Stimulated activated memory B cell treated with anti-CD40 and anti-IgM and Interleukin-4, amounts not matched to agents 10 μg/mL and 1 μg/mL and 100 μg/mL, for 72 hours (primary cell): ENCODE data around the gene LEF1.

Experiments used
- ATAC-seq: fragments of 150-1000 bp; cut with Tn5 transposase; 2 replicates; pipeline ENCODE4 v1.10.0; 2021
- H3K27ac Mint-ChIP-seq: one replicate; pipeline ENCODE4 v1.8.0; 2022; ENCODE audit warnings: mild to moderate bottlenecking, mixed read lengths
- H3K27me3 Mint-ChIP-seq: one replicate; pipeline ENCODE4 v1.8.0; 2022; ENCODE audit warnings: mixed read lengths
- H3K36me3 Mint-ChIP-seq: one replicate; pipeline ENCODE4 v1.8.0; 2022; ENCODE audit warnings: mixed read lengths
- H3K4me1 Mint-ChIP-seq: one replicate; pipeline ENCODE4 v1.8.0; 2022; ENCODE audit warnings: mixed read lengths
- H3K4me3 Mint-ChIP-seq: one replicate; pipeline ENCODE4 v1.8.0; 2022; ENCODE audit warnings: mild to moderate bottlenecking, moderate library complexity, mixed read lengths
- H3K9me3 Mint-ChIP-seq: one replicate; pipeline ENCODE4 v1.8.0; 2022; ENCODE audit warnings: mixed read lengths

LEF1 gene

GRCh38 chr4:108144451-108144850, 24.3 kb downstream of the LEF1 start:
- no peak for ATAC-seq
- H3K4me1 Mint-ChIP-seq: no peaks in the 10 kb centered on the region
- H3K36me3 Mint-ChIP-seq: no peaks in the 10 kb centered on the region
- no peak overlapping the region for H3K27ac Mint-ChIP-seq
- H3K9me3 Mint-ChIP-seq: no peaks in the 10 kb centered on the region
- peaks cover 37% of the 10 kb centered on the region for H3K27me3 Mint-ChIP-seq
- no peak overlapping the region for H3K4me3 Mint-ChIP-seq

DNA sequence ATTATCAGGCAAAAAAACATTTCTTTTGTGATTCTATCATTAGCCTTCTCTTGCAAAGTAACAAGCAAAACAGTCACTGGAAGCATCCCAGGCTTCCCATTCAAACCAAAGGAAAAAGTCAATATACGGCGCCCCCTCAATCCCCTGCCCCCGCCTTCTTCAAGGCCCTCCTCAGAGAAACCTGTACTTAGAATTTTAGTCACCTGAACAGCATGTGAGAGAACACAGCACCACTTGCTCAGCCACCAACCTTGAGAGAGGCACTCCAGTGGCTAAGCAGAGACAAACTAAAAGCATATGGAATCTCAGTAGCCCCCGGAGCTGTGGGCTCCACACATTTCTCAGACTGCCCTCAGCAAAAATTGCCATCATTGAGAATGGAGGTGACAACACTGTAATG, 25.2 kb downstream of the LEF1 start:
- ATAC-seq: no peak
- H3K4me1 Mint-ChIP-seq: no peaks in the 10 kb centered on the region
- H3K9me3 Mint-ChIP-seq: no peaks in the 10 kb centered on the region
- H3K36me3 Mint-ChIP-seq: no peaks in the 10 kb centered on the region
- no peak overlapping the region for H3K27ac Mint-ChIP-seq
- H3K4me3 Mint-ChIP-seq: no peak overlapping the region
- peaks cover 37% of the 10 kb centered on the region for H3K27me3 Mint-ChIP-seq

- Mint-ChIP-seq H3K9me3 (no peaks in the 10 kb centered on the region), H3K36me3 (no peaks in the 10 kb centered on the region), H3K4me1 (no peaks in the 10 kb centered on the region), H3K4me3 (no peak overlapping the region), H3K27ac (no peak overlapping the region), H3K27me3 (peaks cover 37% of the 10 kb centered on the region)
- ATAC-seq: no peak
Measured at GRCh38 chr4:108142870-108143269, 25.9 kb downstream of the LEF1 start.

GRCh38 chr4:108141213-108141950, 27.4 kb downstream of the LEF1 start:
- H3K27me3 Mint-ChIP-seq: peaks cover 37% of the 10 kb centered on the region
- H3K4me3 Mint-ChIP-seq: no peak overlapping the region
- no peak overlapping the region for H3K27ac Mint-ChIP-seq
- H3K9me3 Mint-ChIP-seq: no peaks in the 10 kb centered on the region
- no peak for ATAC-seq
- no peaks in the 10 kb centered on the region for H3K36me3 Mint-ChIP-seq
- H3K4me1 Mint-ChIP-seq: no peaks in the 10 kb centered on the region

DNA sequence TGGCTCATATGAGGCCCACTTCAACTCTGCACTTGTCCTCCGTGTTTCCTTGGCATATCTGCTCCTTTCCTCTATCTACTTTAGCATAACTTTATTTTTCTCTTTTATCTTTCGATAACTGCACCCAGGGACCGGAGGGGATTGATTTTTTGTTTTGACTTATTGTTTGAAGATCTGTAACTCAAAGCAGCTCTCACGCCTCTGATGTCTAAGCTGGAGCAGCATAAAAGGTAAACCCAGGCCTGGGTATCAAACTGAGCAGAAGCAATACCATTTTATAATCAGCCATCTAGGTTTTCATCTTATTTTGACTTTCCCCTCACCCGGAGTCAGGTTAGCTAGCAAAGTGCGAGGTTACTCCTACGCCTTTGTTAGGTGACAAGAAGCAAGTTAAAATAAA, 28.4 kb downstream of the LEF1 start:
- Mint-ChIP-seq H3K27me3 (peaks cover 47% of the 10 kb centered on the region), H3K4me3 (no peak overlapping the region), H3K36me3 (no peaks in the 10 kb centered on the region), H3K4me1 (no peaks in the 10 kb centered on the region), H3K9me3 (no peaks in the 10 kb centered on the region), H3K27ac (no peak overlapping the region)
- ATAC-seq: no peak

- no peaks in the 10 kb centered on the region for H3K9me3 Mint-ChIP-seq
- no peak overlapping the region for H3K4me3 Mint-ChIP-seq
- no peaks in the 10 kb centered on the region for H3K36me3 Mint-ChIP-seq
- peaks cover 51% of the 10 kb centered on the region for H3K27me3 Mint-ChIP-seq
- H3K27ac Mint-ChIP-seq: no peak overlapping the region
- H3K4me1 Mint-ChIP-seq: no peaks in the 10 kb centered on the region
- ATAC-seq: no peak
Measured at GRCh38 chr4:108139089-108139488, 29.6 kb downstream of the LEF1 start.

GRCh38 chr4:108135549-108136209, 33.1 kb downstream of the LEF1 start:
- no peak for ATAC-seq
- H3K36me3 Mint-ChIP-seq: no peaks in the 10 kb centered on the region
- H3K4me1 Mint-ChIP-seq: no peaks in the 10 kb centered on the region
- H3K27ac Mint-ChIP-seq: no peak overlapping the region
- H3K27me3 Mint-ChIP-seq: peaks cover 55% of the 10 kb centered on the region
- no peaks in the 10 kb centered on the region for H3K9me3 Mint-ChIP-seq
- no peak overlapping the region for H3K4me3 Mint-ChIP-seq

GRCh38 chr4:108130955-108131354, 37.8 kb downstream of the LEF1 start:
- ATAC-seq: no peak
- H3K36me3 Mint-ChIP-seq: no peaks in the 10 kb centered on the region
- no peaks in the 10 kb centered on the region for H3K9me3 Mint-ChIP-seq
- H3K27me3 Mint-ChIP-seq: peaks cover 54% of the 10 kb centered on the region
- no peaks in the 10 kb centered on the region for H3K4me1 Mint-ChIP-seq
- no peak overlapping the region for H3K27ac Mint-ChIP-seq
- no peak overlapping the region for H3K4me3 Mint-ChIP-seq

DNA sequence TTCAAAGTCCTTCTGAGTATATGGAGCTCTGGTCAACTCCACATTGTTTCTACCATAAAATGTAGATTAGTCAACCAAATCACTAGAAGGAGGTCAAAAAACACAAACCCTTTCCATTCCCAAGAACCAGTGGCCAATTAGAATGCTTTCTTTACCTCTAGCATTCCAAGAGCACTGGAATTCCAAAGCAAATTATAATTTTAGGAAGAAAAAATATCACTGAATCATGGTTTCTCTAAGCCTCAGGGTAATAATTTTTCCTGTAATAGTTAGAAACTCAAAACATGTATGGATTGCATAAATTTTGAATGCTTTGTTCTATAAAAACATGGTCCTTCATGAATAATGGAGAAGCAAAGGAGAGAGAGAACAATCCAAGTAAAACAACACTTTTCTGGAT, 39.5 kb downstream of the LEF1 start:
- Mint-ChIP-seq H3K4me3 (no peak overlapping the region), H3K36me3 (no peaks in the 10 kb centered on the region), H3K9me3 (no peaks in the 10 kb centered on the region), H3K4me1 (no peaks in the 10 kb centered on the region), H3K27ac (no peak overlapping the region), H3K27me3 (peaks cover 38% of the 10 kb centered on the region)
- no peak for ATAC-seq

GRCh38 chr4:108126806-108127205, 41.9 kb downstream of the LEF1 start:
- H3K9me3 Mint-ChIP-seq: no peaks in the 10 kb centered on the region
- peaks cover 19% of the 10 kb centered on the region for H3K27me3 Mint-ChIP-seq
- no peaks in the 10 kb centered on the region for H3K4me1 Mint-ChIP-seq
- ATAC-seq: no peak
- H3K4me3 Mint-ChIP-seq: no peak overlapping the region
- no peaks in the 10 kb centered on the region for H3K36me3 Mint-ChIP-seq
- H3K27ac Mint-ChIP-seq: no peak overlapping the region

DNA sequence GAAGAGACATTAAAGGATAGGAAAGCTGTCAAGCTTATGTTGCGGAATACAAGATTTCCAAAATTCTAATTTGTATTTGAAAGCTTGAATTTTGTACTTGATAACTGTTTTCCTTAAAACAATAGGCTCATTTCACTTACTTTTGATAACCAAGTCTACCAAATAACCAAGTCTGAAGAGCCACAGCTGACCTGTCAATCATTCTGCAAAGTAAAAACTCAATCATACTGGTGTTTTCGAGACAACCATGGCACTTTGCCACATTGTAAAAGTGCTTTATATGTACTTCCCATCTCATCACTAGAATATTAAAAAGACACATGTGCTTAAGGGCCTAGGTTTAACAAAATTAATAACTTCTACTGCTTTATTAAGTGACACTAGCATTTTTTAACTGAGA, 47.9 kb downstream of the LEF1 start:
- Mint-ChIP-seq H3K27me3 (peaks cover under 1% of the 10 kb centered on the region), H3K9me3 (no peaks in the 10 kb centered on the region), H3K36me3 (no peaks in the 10 kb centered on the region), H3K4me1 (peaks cover under 1% of the 10 kb centered on the region), H3K4me3 (no peak overlapping the region), H3K27ac (no peak overlapping the region)
- no peak for ATAC-seq

GRCh38 chr4:108119199-108119800, 49.4 kb downstream of the LEF1 start:
- ATAC-seq: no peak
- peaks cover 7% of the 10 kb centered on the region for H3K4me1 Mint-ChIP-seq
- no peaks in the 10 kb centered on the region for H3K27me3 Mint-ChIP-seq
- H3K27ac Mint-ChIP-seq: no peak overlapping the region
- no peaks in the 10 kb centered on the region for H3K36me3 Mint-ChIP-seq
- H3K9me3 Mint-ChIP-seq: no peaks in the 10 kb centered on the region
- H3K4me3 Mint-ChIP-seq: no peak overlapping the region

DNA sequence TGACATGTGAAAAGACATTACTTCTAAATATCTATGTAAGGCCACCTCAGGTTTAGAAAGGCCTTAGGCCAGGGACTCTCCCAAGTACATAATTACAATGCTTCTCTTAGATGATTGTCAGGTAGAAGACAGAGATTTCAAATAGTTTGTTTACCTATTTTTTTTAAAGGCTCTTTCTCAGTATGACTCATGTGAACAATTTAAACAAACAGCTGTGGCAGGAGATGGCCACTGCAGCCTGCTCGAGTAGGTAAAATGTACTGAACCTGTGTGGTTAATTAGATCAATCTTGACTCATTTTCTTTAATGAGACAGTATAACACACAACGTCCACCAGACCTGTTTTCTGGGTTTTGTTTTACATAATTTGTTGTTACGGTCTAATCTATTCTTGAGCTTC, 50.2 kb downstream of the LEF1 start:
- no peak overlapping the region for H3K4me3 Mint-ChIP-seq
- no peaks in the 10 kb centered on the region for H3K36me3 Mint-ChIP-seq
- H3K9me3 Mint-ChIP-seq: no peaks in the 10 kb centered on the region
- peak; percentile 24 for ATAC-seq
- H3K27ac Mint-ChIP-seq: no peak overlapping the region
- peaks cover 7% of the 10 kb centered on the region for H3K4me1 Mint-ChIP-seq
- no peaks in the 10 kb centered on the region for H3K27me3 Mint-ChIP-seq

GRCh38 chr4:108117418-108118182, 51.1 kb downstream of the LEF1 start:
- Mint-ChIP-seq H3K36me3 (no peaks in the 10 kb centered on the region), H3K4me1 (peaks cover 7% of the 10 kb centered on the region), H3K27ac (no peak overlapping the region), H3K9me3 (no peaks in the 10 kb centered on the region), H3K27me3 (no peaks in the 10 kb centered on the region), H3K4me3 (no peak overlapping the region)
- no peak for ATAC-seq

DNA sequence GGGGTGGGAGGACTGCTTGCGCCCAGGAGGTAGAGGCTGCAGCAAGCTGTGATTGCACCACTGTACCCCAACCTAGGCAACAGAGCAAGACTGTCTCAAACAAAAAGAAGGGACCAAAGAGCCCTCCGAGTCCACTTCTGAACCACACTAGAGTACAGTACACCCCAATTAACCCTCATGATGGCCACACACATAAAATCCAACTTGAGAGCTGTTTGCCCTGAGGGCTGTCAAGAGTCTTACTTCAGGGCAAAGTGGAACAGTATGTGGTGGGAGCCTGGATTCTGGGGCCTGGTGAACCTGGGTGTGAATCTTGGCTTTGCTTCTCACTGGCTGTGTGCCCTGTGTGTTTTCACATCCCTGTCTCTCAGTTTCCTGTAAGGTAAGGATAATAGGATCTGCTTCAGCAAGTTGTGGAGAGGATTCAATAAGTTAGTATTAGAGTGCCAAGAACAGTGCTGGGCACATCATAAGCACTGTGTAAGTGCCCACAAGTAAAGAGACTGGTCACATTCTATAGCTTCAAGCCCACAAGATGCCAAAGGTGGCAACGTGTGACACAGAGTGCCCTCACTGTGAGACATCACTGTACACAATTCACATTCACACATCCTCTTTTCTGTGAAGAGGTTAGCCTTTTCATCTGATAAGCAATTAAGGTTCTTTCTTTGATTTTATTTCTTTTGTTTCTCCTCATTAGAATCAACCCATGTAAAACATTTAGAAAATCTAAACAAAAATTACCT, 52.1 kb downstream of the LEF1 start:
- Mint-ChIP-seq H3K36me3 (no peaks in the 10 kb centered on the region), H3K27me3 (no peaks in the 10 kb centered on the region), H3K4me3 (no peak overlapping the region), H3K9me3 (no peaks in the 10 kb centered on the region), H3K27ac (no peak overlapping the region), H3K4me1 (peaks cover 7% of the 10 kb centered on the region)
- ATAC-seq: peak; percentile 61
